ENCODE results near the gene KCNH4. TPM values are rescaled to one million over a fixed set of nuclear protein-coding genes. Genes with fewer than 3 reads are reported as not detected.

KCNH4 gene
- polyA plus RNA-seq, 3 donors, result 0.05 TPM; not detected in 2

DNA sequence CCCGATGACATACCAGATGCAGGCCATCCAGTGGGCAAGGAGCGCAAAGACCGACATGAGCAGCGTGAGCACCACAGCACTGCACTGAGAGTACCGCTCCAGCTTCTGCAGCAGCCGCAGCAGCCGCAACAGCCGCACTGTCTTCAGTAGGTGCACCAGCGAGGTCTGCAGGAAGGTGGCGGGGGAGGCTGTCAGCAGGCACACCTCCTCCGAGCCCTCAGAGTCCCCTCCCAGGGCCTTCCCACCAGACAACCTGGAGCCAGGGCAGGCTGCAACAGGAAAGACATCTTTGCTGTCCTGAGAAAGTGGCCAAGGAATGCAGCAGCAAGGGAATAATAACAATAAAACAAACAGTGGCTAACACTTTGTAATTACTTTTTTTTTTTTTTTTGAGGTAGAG, 9.1 kb downstream of the KCNH4 start:
- H2AFZ ChIP-seq (ENCODE audit: insufficient read depth, low read depth, low read length, poor library complexity, severe bottlenecking), result no peak overlapping the region
- H3K36me3 ChIP-seq (replicated peaks in 1 of 2; ENCODE audit: control insufficient read depth in 1 of 2, insufficient read depth in 2 of 2, low read length in 2 of 2), result no peaks in the 10 kb centered on the region
- 93% methylated on average over 11 of the region's 11 CpGs for WGBS (ENCODE audit: insufficient coverage)
- no peaks in the 10 kb centered on the region for H4K20me1 ChIP-seq (ENCODE audit: insufficient read depth, low read length)
- Mint-ChIP-seq H3K27ac (no peak overlapping the region), H3K9me3 (no peaks in the 10 kb centered on the region), H3K4me3 (no peak overlapping the region), H3K4me1 (peaks cover 14% of the 10 kb centered on the region), H3K36me3 (no peaks in the 10 kb centered on the region), H3K27me3 (ENCODE audit: low read depth in 3 of 3) (peaks cover 6 to 11% (median 11%) of the 10 kb centered on the region in 3 donors)
- no peaks in the 10 kb centered on the region for H3K79me2 ChIP-seq (ENCODE audit: insufficient read depth, low read length)
- no peak for DNase-seq
- intact Hi-C loops (cut with micrococcal nuclease), result no loop called here
- H3K27ac ChIP-seq (ENCODE audit: low read depth in 1 of 2, low read length in 2 of 2), result no peak overlapping the region
- no peak overlapping the region for H3K4me2 ChIP-seq (replicated peaks; ENCODE audit: extremely low read depth, low read length, poor library complexity, severe bottlenecking)
- H3K4me1 ChIP-seq (ENCODE audit: control insufficient read depth in 1 of 2, insufficient read depth in 2 of 2, low read length in 2 of 2), result peaks cover 14 to 15% of the 10 kb centered on the region in 2 donors
- no peak overlapping the region for H3K4me3 ChIP-seq (replicated peaks in 1 of 3; ENCODE audit: low read depth in 2 of 3, low read length in 3 of 3)
- H3K9ac ChIP-seq (ENCODE audit: insufficient read depth, low read length, poor library complexity, severe bottlenecking), result no peak overlapping the region
- no peaks in the 10 kb centered on the region for H3K27me3 ChIP-seq (ENCODE audit: control insufficient read depth in 2 of 2, insufficient read depth in 2 of 2, low read length in 2 of 2)
- H3K9me3 ChIP-seq (replicated peaks in 1 of 2; ENCODE audit: control insufficient read depth in 1 of 2, insufficient read depth in 1 of 2, low read length in 2 of 2), result no peaks in the 10 kb centered on the region
- TF ChIP-seq, protein P1, sequence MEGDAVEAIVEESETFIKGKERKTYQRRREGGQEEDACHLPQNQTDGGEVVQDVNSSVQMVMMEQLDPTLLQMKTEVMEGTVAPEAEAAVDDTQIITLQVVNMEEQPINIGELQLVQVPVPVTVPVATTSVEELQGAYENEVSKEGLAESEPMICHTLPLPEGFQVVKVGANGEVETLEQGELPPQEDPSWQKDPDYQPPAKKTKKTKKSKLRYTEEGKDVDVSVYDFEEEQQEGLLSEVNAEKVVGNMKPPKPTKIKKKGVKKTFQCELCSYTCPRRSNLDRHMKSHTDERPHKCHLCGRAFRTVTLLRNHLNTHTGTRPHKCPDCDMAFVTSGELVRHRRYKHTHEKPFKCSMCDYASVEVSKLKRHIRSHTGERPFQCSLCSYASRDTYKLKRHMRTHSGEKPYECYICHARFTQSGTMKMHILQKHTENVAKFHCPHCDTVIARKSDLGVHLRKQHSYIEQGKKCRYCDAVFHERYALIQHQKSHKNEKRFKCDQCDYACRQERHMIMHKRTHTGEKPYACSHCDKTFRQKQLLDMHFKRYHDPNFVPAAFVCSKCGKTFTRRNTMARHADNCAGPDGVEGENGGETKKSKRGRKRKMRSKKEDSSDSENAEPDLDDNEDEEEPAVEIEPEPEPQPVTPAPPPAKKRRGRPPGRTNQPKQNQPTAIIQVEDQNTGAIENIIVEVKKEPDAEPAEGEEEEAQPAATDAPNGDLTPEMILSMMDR (IDR thresholded peaks at IDR 0.05), result no peak

DNA sequence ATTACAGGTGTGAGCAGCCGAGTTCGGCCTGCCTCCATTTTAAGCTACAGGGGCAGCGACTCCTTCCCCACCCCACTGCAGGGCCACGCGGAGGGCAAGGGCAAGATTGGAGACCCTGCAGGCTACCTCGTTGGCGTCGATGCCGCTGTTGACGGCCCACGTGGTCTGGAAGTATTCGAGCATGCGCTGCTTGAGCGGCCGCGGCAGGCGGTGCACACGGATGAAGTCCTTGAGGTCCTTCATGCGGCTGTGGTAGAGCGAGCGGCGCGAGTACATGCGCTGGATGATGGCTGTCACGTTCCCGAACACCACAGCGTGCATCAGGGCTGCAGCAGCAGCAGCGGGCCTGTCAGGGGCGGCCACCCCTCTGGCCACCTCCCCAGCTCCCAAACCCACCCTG, 11.6 kb downstream of the KCNH4 start:
- WGBS (ENCODE audit: insufficient coverage), result 97% methylated on average over 27 of the region's 29 CpGs
- Mint-ChIP-seq H3K9me3 (no peaks in the 10 kb centered on the region), H3K27ac (no peak overlapping the region), H3K27me3 (ENCODE audit: low read depth in 3 of 3) (peaks cover 4 to 8% (median 5%) of the 10 kb centered on the region in 3 donors), H3K4me1 (peaks cover 16% of the 10 kb centered on the region), H3K4me3 (no peak overlapping the region), H3K36me3 (no peaks in the 10 kb centered on the region)
- Histone ChIP-seq H3K36me3 (replicated peaks in 1 of 2; ENCODE audit: control insufficient read depth in 1 of 2, insufficient read depth in 2 of 2, low read length in 2 of 2) (no peaks in the 10 kb centered on the region), H3K4me3 (replicated peaks in 1 of 3; ENCODE audit: low read depth in 2 of 3, low read length in 3 of 3) (no peak overlapping the region), H3K27ac (ENCODE audit: low read depth in 1 of 2, low read length in 2 of 2) (no peak overlapping the region), H2AFZ (ENCODE audit: insufficient read depth, low read depth, low read length, poor library complexity, severe bottlenecking) (no peak overlapping the region), H3K79me2 (ENCODE audit: insufficient read depth, low read length) (no peaks in the 10 kb centered on the region), H3K4me1 (ENCODE audit: control insufficient read depth in 1 of 2, insufficient read depth in 2 of 2, low read length in 2 of 2) (peaks cover 16 to 19% of the 10 kb centered on the region in 2 donors), H3K9ac (ENCODE audit: insufficient read depth, low read length, poor library complexity, severe bottlenecking) (no peak overlapping the region), H3K4me2 (replicated peaks; ENCODE audit: extremely low read depth, low read length, poor library complexity, severe bottlenecking) (no peak overlapping the region), H4K20me1 (ENCODE audit: insufficient read depth, low read length) (no peaks in the 10 kb centered on the region), H3K27me3 (ENCODE audit: control insufficient read depth in 2 of 2, insufficient read depth in 2 of 2, low read length in 2 of 2) (no peaks in the 10 kb centered on the region), H3K9me3 (replicated peaks in 1 of 2; ENCODE audit: control insufficient read depth in 1 of 2, insufficient read depth in 1 of 2, low read length in 2 of 2) (no peaks in the 10 kb centered on the region)
- TF ChIP-seq, protein P1 (IDR thresholded peaks at IDR 0.05), result no peak
- intact Hi-C loops (cut with micrococcal nuclease), result no loop called here
- DNase-seq, result no peak

Data from CD14-positive monocyte (primary cell).